HG03097 (cell line): ENCODE data around the gene LSM14A.
A peak's percentile ranks its signal among the peaks of the same experiment; 100 is the strongest.
"Not testable (repeated sequence)": the region's sequence is repeated elsewhere in the genome, so short reads cannot be mapped to it uniquely, and the experiment has no call there.

Source experiments
- ATAC-seq: cut with Tn5 transposase; IDR thresholded peaks from one replicate; pipeline ENCODE4 v1.9.1; 2021; ENCODE audit not compliant: unreplicated experiment, low FRiP score

Gene LSM14A

DNA sequence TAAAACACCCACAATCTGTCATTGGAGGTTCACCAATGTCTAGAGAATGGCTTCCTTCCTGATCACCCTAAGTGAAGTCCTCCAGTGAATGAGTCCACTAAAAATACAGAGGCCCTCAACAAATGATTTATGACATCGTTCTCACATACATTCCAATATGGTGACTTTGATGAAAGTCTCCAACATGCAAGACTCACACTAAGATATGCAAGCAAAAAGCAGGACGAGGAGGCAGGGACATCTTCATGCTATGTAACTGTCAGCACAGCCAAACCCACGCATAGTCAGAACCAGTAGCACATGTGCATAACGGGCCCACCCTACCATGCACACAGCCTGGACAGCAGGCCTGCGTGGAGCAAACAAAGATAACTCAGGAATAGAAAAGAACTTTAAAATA lies 16.6 kb upstream of the LSM14A start:
- ATAC-seq = no peak

DNA sequence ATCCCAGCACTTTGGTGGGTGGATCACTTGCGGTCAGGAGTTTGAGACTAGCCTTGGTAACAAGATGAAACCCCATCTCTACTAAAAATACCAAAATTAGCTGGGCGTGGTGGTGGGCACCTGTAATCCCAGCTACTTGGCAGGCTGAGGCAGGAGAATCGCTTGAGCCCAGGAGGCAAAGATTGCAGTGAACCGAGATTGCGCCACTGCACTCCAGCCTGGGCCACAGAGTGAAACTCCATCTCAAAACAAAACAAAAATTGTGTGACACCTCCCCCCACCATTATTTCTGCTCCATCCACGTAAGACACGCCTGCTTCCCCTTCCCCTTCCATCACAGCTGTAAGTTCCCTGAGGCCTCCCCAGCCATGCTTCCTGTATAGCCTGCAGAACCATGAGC lies 13.3 kb upstream of the LSM14A start:
- not testable (repeated sequence) for ATAC-seq

DNA sequence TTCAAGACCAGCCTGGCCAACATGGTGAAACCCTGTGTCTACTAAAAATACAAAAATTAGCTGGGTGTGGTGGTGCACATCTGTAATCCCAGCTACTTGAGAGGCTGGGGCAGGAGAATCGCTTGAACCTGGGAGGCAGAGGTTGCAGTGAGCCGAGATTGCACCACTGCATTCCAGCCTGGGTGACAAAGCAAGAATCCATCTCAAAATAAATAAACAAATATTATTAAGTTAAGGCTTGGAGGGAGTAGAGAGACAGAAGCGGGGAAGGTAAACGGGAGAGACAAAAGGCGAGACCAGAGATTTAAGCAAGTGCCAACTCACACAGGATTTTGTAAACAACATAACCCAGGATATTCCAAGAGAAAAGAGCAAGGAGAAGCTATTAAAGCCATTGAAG lies 12.8 kb upstream of the LSM14A start:
- not testable (repeated sequence) for ATAC-seq

- not testable (repeated sequence) for ATAC-seq
Measured at GRCh38 chr19:34161902-34162301, 10.4 kb upstream of the LSM14A start.

DNA sequence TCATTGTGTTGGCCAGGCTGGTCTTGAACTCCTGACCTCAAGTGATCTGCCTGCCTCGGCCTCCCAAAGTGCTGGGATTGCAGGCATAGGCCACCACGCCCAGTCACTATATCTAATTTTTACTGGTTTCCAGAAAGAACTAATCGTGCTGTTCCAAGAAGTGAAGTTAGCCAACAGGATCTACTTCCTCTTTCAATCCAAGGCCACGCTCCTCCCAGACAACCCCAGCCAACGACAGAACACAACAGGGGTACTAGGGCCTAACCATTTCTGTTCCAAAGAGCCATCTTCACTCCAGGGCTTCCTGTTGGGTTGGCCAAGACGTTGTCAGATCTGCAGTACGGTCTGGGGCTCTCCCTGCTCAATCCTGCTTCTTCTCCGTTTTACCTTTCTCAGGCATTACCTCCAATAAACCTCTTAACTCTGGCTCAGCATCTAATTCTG lies 7.0 kb upstream of the LSM14A start:
- no peak for ATAC-seq

DNA sequence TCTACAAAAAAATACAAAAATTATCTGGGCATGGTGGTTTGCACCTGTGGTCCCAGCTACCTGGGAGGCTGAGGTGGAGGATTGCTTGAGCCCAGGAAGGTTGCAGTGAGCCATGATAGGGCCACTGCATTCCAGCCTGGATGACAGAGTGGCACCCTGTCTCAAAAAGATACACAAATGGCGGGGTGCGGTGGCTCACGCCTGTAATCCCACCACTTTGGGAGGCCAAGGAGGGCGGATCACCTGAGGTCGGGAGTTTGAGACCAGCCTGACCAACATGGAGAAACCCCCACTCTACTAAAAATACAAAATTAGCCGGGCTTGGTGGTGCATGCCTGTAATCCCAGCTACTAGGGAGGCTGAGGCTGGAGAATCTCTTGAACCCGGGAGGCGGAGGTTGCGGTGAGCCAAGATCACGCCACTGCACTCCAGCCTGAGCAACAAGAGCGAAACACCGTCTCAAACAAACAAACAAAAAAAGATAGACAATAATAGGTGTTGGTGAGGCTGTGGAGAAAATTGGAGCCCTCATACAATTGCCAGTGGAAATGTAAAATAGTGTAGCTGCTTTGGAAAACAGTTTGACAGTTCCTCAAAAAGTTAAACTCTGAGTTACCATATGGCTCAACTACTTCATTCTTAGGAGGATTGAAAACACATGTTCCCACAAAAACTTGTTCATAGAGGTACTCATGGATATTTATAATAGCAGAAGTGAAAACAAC lies 2.7 kb upstream of the LSM14A start:
- not testable (repeated sequence) for ATAC-seq

DNA sequence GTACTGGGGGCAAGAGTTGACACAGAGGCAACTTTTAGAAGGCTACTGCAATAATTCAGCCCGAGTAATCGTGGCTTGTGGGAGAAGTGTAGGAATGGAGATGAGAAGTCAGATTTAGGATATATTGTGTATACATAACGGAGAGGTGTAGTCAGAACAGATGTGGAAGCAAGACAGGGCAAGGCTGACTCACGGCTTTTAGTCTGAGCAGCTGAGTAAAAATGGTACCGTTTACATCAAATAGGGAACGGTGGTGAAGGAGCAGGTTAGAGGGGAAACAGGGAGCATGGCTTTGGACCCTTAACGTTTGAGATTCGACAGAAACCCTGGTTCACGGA lies 796 bp upstream of the LSM14A start:
- peak; percentile 13 for ATAC-seq

GRCh38 chr19:34172661-34173192 lies 423 bp downstream of the LSM14A start:
- ATAC-seq = peak; percentile 27

- no peak for ATAC-seq
Measured at GRCh38 chr19:34173193-34173956, 1.1 kb downstream of the LSM14A start.

GRCh38 chr19:34175173-34175572 lies 2.9 kb downstream of the LSM14A start:
- not testable (repeated sequence) for ATAC-seq

- ATAC-seq = no peak
Measured at GRCh38 chr19:34176581-34176980, 4.3 kb downstream of the LSM14A start.

DNA sequence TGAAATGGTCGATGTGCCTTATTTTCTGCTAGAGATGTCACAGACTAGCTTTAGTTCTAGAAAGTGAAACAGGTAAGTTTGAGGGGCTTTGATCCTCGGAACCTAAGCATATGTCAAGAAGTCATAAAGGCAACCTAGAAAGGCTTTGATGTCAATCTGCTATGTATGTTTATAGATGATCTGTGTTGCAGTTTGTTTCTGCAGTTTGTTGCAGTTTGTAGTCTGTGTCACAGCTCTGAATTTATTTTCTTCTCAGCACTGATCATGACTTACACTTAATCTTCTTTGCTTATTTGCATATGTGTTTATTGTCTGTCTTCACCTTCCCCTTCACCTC lies 5.9 kb downstream of the LSM14A start:
- ATAC-seq = no peak

- no peak for ATAC-seq
Measured at GRCh38 chr19:34179066-34179465, 6.8 kb downstream of the LSM14A start.

GRCh38 chr19:34180273-34180672 lies 8.0 kb downstream of the LSM14A start:
- ATAC-seq = no peak

GRCh38 chr19:34180709-34181108 lies 8.4 kb downstream of the LSM14A start:
- ATAC-seq = no peak

DNA sequence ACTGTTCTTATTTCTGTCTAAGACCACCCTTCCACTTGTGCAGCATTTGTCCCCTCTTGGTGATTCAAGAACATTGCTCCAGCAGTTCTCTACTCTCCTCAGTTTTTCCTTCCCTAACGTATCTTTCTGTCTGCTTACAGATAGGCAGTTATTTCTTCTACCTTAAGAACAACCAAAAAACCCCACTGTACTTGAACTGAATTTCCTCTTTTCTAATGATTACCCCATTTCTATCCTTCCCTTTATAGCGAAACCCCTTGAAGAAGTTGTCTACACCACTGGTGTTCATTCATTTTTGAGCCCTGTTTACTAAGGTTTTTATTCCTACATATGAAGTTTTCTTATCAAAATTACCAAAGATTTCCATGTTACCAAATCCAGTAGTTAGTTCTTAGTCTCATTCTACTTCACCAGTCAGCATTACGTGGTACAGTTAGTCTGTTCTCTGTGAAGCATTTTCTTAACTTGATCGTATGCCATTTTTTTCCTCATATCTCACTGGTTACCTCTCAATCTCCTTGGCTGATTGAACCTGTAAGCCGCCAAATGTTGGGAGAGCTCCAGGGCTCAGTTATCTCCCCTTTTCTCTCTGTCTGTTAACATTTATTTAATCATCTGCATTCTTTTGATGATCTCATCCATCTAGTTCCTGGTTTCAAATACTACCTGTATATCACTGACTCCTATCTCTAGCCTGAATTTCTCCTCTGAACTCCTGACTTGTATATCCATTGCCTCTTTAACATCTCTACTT lies 9.0 kb downstream of the LSM14A start:
- no peak for ATAC-seq

GRCh38 chr19:34182125-34182524 lies 9.8 kb downstream of the LSM14A start:
- no peak for ATAC-seq

GRCh38 chr19:34184880-34185491 lies 12.7 kb downstream of the LSM14A start:
- ATAC-seq = no peak

DNA sequence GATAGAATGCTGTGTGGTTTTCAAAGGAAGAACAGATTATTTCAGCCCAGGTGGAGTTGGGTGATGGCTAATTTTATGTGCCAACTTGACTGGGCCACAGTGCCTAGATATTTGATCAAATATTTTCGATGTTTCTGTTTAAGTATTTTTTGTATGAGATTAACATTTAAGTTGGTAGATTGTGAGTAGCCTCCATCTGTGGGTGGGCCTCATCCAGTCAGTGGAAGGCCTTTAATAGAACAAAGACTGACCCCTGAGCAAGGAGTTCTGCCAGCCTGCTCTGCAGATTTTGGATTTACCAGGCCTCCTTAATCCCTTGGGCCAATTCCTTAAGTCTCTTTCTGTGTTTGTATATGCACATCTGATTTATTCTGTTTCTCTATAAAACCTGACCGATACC lies 13.9 kb downstream of the LSM14A start:
- ATAC-seq = no peak

- no peak for ATAC-seq
Measured at GRCh38 chr19:34187011-34187410, 14.7 kb downstream of the LSM14A start.

DNA sequence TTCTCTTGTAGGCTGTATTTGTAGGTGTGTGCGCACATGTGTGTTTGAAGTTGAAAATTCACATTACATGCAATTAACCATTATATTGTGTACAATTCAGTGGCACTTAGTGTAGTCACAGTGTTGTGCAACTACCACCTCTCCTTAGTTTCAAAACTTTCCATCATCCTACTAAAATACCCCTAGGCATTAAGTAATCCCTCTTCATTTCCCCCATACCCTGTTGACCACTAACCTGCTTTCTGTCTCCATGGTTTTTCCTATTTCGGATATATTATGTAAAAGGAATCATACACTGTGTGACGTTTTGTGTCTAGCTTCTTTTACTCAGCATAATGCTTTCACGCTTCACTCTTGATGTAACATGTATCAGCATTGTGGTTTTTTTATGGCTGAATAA lies 16.1 kb downstream of the LSM14A start:
- no peak for ATAC-seq
